HG02884 (cell line): Measurements from ENCODE around the gene PDE3A.
"Not testable (repeated sequence)": the region's sequence is repeated elsewhere in the genome, so short reads cannot be mapped to it uniquely, and the experiment has no call there.

ENCODE experiments used
- ATAC-seq: cut with Tn5 transposase; IDR thresholded peaks from one replicate; pipeline ENCODE4 v1.9.1; 2021; ENCODE audit warnings: mild to moderate bottlenecking, moderate library complexity; ENCODE audit not compliant: unreplicated experiment

PDE3A gene

DNA sequence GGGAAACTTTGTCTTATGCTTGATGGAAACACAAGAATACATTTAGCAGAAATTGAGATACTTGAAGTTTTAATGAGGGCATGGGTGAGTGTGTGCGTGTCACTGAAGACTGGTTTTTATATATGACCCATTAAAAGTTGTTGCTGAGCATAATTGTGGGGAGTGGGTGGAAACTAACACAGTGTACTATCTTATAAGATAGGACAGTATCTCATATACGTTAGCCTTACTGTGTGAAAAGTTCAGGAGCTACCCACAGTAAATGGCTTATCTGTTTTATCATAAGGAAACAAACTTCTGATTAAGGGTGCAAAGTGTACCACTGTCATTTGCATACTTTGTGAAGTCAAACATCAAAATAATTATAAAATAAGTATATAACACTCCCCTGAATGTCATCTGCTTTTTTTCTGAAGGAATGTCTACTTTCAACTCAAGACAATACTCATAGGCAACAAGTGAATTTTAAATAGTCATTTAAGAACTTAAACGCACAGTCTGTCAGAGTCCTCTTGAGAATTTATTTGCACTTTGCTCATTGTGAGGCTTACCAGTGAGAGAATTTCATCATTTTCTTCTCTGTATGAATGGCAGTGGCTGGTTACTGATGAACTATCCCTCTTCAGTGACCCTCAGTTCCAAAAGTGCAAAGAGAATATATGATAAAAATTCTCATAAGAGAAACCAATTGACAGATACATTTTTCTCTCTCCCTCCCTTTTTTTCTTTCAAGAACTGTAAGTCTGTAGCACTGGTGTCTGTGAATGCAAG is 4.2 kb downstream of the PDE3A start:
- no peak for ATAC-seq

GRCh38 chr12:20374795-20375194 is 6.5 kb downstream of the PDE3A start:
- no peak for ATAC-seq

- ATAC-seq: no peak
Measured at GRCh38 chr12:20375560-20375959, 7.2 kb downstream of the PDE3A start.

DNA sequence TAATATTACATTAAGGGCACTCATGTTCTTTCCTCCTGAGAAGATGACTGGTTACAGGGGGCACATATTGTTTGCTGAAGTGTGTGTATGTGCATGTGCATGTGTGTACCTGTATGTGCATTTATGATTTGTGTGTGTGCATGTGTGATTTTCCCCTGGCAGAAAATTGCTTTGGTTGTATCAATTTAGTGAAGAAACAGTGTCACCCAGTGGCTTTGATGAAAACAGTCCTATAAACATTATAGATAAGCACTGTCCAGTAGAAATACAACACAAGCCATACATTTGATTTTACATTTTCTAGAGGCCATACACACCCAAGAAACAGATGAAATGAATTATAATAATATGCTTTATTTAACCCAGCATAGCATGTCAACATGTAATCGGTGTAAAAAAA is 8.6 kb downstream of the PDE3A start:
- no peak for ATAC-seq

DNA sequence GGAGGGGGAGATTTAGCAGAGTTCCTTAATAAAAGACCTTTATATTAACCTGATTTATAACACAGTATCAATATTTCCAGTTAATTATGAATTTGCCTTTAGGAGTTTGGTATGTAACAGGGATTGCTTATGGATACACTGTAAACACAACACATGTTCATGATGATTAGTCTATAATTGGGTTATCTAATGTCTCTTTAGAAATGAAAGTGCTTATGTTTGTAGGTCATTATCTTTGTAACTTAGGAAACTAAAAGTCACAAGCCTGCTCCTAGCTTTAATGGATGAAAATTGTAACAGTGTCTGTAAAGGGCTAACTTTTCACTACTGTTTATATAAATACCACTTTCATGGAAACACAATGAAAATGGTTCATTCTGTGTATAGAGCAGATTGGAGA is 9.4 kb downstream of the PDE3A start:
- ATAC-seq: no peak

- no peak for ATAC-seq
Measured at GRCh38 chr12:20382117-20382516, 13.8 kb downstream of the PDE3A start.

DNA sequence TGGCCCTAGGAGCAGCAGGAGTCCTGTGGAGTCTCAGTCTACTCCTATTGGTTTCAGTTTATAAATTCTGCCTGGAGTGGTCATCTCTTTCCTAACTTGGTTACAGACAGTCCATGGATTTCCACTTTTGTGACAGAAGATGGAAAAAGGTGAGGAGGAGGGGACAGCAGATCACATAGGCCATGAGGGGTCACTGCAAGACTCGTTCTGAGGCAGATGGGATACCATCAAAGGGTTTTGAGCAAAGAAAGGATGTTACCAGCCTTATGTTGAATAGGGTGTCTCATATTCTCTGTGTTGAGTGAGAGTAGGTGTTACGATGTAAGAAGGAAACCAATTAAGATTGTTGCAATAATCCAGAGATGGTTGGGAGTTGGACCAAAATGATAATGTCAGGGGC is 15.3 kb downstream of the PDE3A start:
- no peak for ATAC-seq

- ATAC-seq: not testable (repeated sequence)
Measured at GRCh38 chr12:20384836-20385235, 16.5 kb downstream of the PDE3A start.

GRCh38 chr12:20390846-20391245 is 22.5 kb downstream of the PDE3A start:
- ATAC-seq: no peak

- no peak for ATAC-seq
Measured at GRCh38 chr12:20392339-20392738, 24.0 kb downstream of the PDE3A start.

DNA sequence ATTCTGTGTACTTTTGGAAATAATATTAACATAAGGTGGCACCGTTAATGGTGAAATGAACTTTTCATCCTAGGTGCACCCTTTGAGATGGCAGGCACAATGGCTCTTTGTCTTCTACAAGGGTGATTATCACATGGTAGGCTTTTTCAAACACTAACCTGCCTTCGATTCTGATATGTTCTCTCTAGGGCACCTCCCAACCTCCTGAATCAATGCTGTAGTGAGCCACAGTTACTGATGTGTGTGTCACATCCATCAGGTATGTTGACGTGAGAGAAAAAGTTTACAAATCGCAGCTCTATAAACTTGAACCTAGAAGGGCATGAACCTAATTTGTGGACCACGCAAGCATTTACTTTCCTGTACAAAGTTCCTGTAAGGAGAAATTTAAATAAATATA is 25.4 kb downstream of the PDE3A start:
- ATAC-seq: no peak

DNA sequence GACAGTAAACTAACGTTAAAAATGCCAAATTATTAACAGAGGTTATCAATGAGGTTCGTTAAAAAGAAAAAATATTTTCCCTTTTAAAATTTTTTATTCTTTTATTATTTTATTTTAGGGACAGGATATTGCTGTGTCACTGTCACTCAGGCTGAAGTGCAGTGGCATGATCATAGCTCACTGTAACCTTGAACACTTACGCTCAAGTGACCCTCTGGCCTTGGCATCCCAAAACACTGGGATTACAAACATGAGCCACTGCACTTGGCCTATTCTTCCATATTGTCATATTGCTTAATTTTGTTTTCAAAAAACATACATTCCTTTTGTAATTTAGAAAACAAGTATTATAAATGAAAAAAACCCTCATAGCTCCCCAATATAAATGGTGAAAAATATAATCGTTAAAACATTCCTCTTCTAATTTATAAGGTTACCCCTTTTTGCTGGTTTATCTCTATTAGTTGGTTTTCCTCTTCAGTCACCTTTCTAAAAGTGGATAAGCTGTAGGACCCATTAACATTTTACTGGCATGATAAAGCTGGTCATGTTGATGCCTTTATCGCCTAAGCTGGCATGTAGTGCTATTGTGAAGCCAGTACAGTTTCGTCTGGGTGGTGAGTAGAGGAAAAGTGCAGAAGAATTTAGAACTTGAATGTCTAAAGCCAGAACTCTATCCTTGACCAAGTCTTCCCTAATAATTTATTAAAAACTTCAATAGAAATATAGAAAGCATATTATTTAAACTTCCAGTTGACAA is 27.6 kb downstream of the PDE3A start:
- no peak for ATAC-seq

DNA sequence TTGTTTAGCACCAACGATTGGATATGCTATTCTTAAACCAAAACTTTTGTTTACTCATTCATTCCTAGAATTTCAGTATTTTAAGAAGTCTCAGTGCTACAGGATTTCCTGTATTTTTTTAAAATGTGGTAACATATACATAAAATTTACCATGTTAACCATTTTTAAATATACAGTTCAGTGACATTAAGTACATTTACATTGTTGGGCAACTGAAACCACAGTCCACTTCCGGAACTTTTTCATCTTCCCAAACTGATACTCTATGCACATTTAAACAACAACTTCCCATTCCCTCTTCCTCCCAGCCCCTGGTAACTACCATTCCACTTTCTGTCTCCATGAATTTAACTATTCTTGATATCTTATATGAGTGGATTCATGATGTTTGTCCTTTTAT is 30.3 kb downstream of the PDE3A start:
- no peak for ATAC-seq

GRCh38 chr12:20400003-20400402 is 31.7 kb downstream of the PDE3A start:
- no peak for ATAC-seq

GRCh38 chr12:20403230-20403629 is 34.9 kb downstream of the PDE3A start:
- ATAC-seq: no peak

- no peak for ATAC-seq
Measured at GRCh38 chr12:20404576-20405346, 36.4 kb downstream of the PDE3A start.

DNA sequence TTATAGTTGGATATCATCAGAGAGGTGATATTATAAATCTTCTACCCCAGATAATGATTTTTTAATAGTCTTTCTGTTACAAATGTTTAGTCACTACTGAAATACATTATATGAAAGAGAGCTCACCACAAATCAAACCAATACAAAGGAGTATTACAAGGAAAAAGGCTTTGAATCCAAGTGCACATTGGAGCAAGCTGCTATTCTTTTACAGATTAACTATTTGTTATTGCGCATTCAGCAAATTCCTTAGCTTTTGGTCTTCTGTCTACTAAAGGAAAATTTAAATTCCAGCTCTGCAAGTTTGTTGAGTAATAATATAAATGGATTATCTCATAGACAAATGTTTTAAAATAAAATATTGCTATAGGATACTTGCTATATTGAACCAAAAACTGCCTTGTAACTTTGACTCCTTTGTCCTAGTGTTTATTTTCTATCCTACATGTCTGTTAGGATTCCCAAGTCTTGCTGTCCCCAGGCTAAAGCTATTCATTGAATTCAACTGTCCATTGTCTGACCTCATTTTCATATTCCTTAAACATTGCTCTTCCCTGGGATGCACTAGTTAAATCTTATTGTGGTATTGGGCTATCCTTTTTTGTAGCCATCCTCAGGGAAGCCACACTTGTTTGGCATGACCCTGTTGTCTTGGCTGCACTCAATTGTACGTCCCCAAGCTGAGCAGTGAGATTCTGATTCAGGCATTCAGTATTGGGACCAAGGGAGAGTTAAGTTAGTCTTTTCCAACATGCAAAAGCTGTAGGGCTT is 41.5 kb downstream of the PDE3A start:
- ATAC-seq: no peak

DNA sequence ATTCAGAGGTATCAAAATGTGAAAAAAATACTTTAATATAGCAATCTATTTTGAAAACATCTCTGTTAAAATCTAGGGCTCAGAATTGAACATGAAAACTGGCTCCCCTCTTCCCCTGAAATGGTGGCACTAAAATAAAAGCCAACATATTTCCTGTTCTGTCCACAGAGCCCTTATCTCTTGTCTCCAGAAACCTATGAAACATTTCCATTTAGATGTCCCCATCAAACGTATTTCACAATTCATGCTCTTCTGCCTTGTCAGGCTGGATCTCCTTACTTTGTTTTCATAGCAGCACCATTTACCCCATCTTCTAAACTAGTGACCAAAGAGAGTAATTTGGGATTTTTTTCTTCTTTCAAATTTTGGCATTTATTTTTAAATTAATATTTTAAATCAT is 42.4 kb downstream of the PDE3A start:
- no peak for ATAC-seq

DNA sequence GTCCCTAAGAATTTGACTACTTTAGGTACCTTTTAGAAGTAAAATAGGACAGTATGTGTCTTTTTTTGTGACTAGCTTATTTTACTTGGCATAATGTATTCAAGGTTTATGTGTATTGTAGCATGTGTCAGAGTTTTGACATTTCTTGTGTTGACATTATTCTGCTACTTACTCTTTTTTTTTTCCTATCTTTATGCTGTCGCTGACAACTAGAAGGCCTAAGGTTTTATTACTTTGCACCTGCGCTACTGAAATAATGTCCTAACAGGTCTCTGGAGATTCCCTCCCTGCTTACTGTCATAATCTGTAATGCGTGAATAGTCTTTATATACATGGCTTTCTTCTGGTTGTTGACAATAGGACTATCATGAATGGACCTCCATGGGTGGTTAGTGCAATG is 43.0 kb downstream of the PDE3A start:
- ATAC-seq: no peak

DNA sequence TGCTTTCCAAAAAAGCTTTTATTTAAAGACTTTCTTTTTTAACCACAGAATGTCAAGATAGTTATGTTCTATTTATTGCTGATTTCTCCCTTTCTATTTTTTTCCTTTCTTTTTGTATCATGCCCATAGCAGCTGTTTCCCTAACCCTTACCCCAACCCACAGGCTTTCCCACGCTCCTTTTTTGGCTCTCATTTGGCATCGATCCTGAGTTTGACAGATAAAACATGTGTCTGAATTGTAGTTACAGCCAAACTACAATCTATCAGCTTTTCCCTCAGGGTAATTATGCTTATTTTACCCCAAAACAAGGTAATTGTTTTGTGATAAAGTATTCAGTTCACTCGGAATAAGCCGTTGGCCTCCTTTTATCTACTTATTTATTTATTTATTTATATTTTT is 46.7 kb downstream of the PDE3A start:
- no peak for ATAC-seq

- ATAC-seq: no peak
Measured at GRCh38 chr12:20415641-20416040, 47.3 kb downstream of the PDE3A start.
